ENCODE data around the gene RBM33.
"Not testable (repeated sequence)": the region's sequence is repeated elsewhere in the genome, so short reads cannot be mapped to it uniquely, and the experiment has no call there.

The RBM33 gene

GRCh38 chr7:155811895-155812761 is 167.7 kb downstream of the RBM33 start, which contains the start of gene SHH:
Gene SHH, minus strand, starts transcription at chr7:155812463. Its CDS starts 341 bp downstream, at chr7:155812122.
- DNase-seq = no peak

- DNase-seq = no peak
Measured at GRCh38 chr7:155813125-155813524, 168.7 kb downstream of the RBM33 start.

GRCh38 chr7:155813546-155814315 is 169.3 kb downstream of the RBM33 start:
- DNase-seq = no peak

- no peak for DNase-seq
Measured at GRCh38 chr7:155814316-155815276, 170.1 kb downstream of the RBM33 start.

GRCh38 chr7:155815332-155816191 is 171.1 kb downstream of the RBM33 start:
- DNase-seq = peak; percentile 27 to 59

GRCh38 chr7:155816192-155816508 is 171.7 kb downstream of the RBM33 start:
- no peak for DNase-seq

GRCh38 chr7:155816996-155817395 is 172.5 kb downstream of the RBM33 start:
- no peak for DNase-seq

- DNase-seq = not testable (repeated sequence)
Measured at GRCh38 chr7:155817515-155817914, 173.1 kb downstream of the RBM33 start.

- no peak for DNase-seq
Measured at GRCh38 chr7:155818154-155818819, 173.8 kb downstream of the RBM33 start.

GRCh38 chr7:155818820-155819168 is 174.3 kb downstream of the RBM33 start:
- no peak for DNase-seq

GRCh38 chr7:155819186-155819585 is 174.7 kb downstream of the RBM33 start:
- DNase-seq = no peak

GRCh38 chr7:155820246-155820645 is 175.8 kb downstream of the RBM33 start:
- no peak for DNase-seq

GRCh38 chr7:155820788-155821187 is 176.3 kb downstream of the RBM33 start:
- DNase-seq = no peak

GRCh38 chr7:155821851-155822250 is 177.4 kb downstream of the RBM33 start:
- DNase-seq = no peak

GRCh38 chr7:155824227-155824886 is 179.9 kb downstream of the RBM33 start:
- no peak for DNase-seq

- DNase-seq = no peak
Measured at GRCh38 chr7:155825336-155825735, 180.9 kb downstream of the RBM33 start.

- DNase-seq = no peak
Measured at GRCh38 chr7:155829796-155830470, 185.5 kb downstream of the RBM33 start.
